ENCODE measurements around the gene DOP1A.
A peak's percentile ranks its signal among the peaks of the same experiment; 100 is the strongest.

Gene DOP1A

DNA sequence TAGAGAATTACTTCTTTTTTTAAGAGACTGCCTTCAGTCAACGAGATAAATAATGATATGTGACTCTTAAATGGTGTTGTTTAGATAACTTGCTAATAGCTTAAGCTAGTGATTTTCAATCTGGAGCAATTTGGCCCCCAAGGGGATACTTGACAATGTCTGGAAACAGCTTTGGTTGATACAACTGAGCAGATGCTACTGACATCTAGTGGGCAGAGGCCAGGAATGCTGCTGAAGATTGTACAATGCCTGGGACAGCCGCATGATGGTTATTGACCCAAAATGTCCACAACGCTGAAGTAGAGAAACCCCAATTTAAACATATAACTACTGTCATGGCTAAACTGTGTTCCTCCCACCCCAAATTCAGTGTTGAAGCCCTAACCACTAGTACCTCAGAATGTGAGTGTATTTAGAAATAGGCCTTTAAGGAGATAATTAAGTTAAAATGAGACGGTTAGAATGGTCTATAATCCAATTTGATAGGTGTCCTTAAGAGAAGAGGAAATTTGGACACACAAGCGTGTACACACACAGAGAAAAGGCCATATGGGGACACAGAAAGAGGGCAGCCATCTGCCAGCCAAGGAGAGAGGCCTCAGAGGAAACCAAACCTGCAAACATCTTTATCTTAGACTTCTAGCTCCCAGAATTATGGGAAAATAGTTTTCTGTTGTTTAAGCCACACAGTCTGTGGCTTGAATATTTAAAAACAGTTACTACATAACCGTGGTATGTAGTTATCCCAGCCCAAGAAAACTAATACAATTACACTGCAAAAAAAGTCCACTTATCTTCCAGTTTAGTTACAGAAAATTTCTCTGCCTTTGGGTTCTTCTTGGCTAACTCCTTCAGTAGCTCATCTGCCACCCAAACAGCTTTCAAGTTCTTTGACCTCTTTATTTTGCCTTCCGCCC, 147.9 kb downstream of the DOP1A start:
- FAIRE-seq: peak; percentile 82

GRCh38 chr6:83216806-83217205, 149.3 kb downstream of the DOP1A start:
- no peak for FAIRE-seq
